Thyroid gland (tissue), 4 donors: ENCODE data around the gene DENND1A.

Experiments used
- POLR2A ChIP-seq, 2 donors: fragments of 450-650 bp; IDR thresholded peaks; one replicate each; pipeline ENCODE4 v1.6.1; 2017; ENCODE audit warnings: antibody characterized with exemption in 2 of 2, mild to moderate bottlenecking in 2 of 2, moderate library complexity in 1 of 2
- TF ChIP-seq, protein P1 (sequence below), 6 experiments: fragments of 200-600 bp in 3 of 6; fragments of 450-650 bp in 3 of 6; sonication (generic) in 3 of 6; IDR thresholded peaks; one replicate each; pipeline ENCODE4 v1.5.1; 2016 to 2019; ENCODE audit warnings: antibody characterized with exemption in 6 of 6, mild to moderate bottlenecking in 2 of 6, inconsistent platforms in 1 of 6, moderate library complexity in 1 of 6

DNA sequence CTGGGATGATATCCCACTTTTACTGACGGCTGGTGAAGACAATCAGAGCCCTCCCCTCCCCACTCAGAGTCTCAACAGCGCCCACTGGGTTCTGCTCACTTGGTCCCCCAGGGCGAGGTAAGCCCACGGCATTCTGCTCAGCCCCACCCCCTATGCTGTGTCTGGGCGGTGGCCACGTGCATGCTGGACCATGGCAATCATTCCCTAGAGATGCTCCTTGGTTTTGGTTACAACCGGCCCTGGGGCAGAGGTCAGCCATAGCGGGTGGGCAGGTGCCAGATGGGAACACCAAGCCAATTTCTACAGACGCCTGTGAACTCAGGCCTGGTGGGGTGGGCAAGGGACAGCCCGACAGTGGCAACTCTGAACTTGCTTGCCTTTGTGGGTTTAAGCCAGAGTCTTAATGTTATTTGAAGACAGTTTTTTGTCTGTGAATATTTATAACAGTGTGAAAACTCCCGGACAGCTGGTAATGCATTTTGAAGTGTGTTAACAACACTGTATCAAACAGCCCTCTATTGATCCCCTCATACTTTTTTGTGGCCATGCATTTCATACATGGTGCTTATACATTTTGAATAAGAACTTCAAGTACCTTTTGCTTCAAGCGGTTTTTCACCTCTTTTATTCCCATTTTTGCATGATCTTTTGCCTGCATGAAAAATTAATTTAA lies 479.7 kb downstream of the DENND1A start:
- TF ChIP-seq, protein P1, sequence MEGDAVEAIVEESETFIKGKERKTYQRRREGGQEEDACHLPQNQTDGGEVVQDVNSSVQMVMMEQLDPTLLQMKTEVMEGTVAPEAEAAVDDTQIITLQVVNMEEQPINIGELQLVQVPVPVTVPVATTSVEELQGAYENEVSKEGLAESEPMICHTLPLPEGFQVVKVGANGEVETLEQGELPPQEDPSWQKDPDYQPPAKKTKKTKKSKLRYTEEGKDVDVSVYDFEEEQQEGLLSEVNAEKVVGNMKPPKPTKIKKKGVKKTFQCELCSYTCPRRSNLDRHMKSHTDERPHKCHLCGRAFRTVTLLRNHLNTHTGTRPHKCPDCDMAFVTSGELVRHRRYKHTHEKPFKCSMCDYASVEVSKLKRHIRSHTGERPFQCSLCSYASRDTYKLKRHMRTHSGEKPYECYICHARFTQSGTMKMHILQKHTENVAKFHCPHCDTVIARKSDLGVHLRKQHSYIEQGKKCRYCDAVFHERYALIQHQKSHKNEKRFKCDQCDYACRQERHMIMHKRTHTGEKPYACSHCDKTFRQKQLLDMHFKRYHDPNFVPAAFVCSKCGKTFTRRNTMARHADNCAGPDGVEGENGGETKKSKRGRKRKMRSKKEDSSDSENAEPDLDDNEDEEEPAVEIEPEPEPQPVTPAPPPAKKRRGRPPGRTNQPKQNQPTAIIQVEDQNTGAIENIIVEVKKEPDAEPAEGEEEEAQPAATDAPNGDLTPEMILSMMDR (IDR thresholded peaks at IDR 0.05): no peak
- TF ChIP-seq POLR2A (IDR thresholded peaks at IDR 0.05): no peak
